GM23338 (cell line): ENCODE data around the gene STARD13. TPM values are rescaled to one million over a fixed set of nuclear protein-coding genes. Genes with fewer than 3 reads are reported as not detected.

Source experiments
- ATAC-seq: fragments of 200-7000 bp; cut with Tn5 transposase; 3 replicates; pipeline ENCODE4 v1.9.1; 2020
- DNase-seq: peaks from one replicate; pipeline ENCODE4 v3.0.0-alpha.2; 2015; ENCODE audit warnings: low spot score
- H2AFZ ChIP-seq: fragments of 200-600 bp; sonication (generic); 2 replicates; pipeline ENCODE4 v1.8.0; 2016; ENCODE audit warnings: antibody characterized with exemption, mild to moderate bottlenecking, moderate library complexity
- H3F3A ChIP-seq: fragments of 200-600 bp; sonication (generic); replicated peaks from 2 replicates; pipeline ENCODE4 v1.8.0; 2017; ENCODE audit warnings: antibody characterized with exemption, mixed run types, low read depth
- H3K27ac ChIP-seq: fragments of 200-600 bp; sonication (generic); 2 replicates; pipeline ENCODE4 v1.6.1; 2016; ENCODE audit warnings: low read depth
- H3K27me3 ChIP-seq: fragments of 200-600 bp; sonication (generic); 2 replicates; pipeline ENCODE4 v1.8.0; 2016; ENCODE audit warnings: mild to moderate bottlenecking, mixed run types, moderate library complexity; ENCODE audit not compliant: insufficient read depth
- H3K36me3 ChIP-seq: fragments of 200-600 bp; sonication (generic); 2 replicates; pipeline ENCODE4 v1.8.0; 2016; ENCODE audit warnings: mild to moderate bottlenecking; ENCODE audit not compliant: insufficient read depth
- H3K4me1 ChIP-seq: fragments of 200-600 bp; sonication (generic); 2 replicates; pipeline ENCODE4 v1.8.0; 2016; ENCODE audit warnings: mild to moderate bottlenecking, moderate library complexity; ENCODE audit not compliant: insufficient read depth
- H3K4me2 ChIP-seq: fragments of 200-600 bp; sonication (generic); 2 replicates; pipeline ENCODE4 v1.7.1; 2017; ENCODE audit warnings: mixed run types
- H3K4me3 ChIP-seq: fragments of 200-600 bp; sonication (generic); 2 replicates; pipeline ENCODE4 v1.6.1; 2016; ENCODE audit warnings: mixed run types
- H3K79me2 ChIP-seq: fragments of 200-600 bp; sonication (generic); replicated peaks from 2 replicates; pipeline ENCODE4 v1.8.0; 2017; ENCODE audit warnings: mild to moderate bottlenecking; ENCODE audit not compliant: insufficient read depth
- H3K9me2 ChIP-seq: fragments of 200-600 bp; sonication (generic); 2 replicates; pipeline ENCODE4 v1.8.0; 2017; ENCODE audit not compliant: insufficient read depth
- H4K20me1 ChIP-seq: fragments of 200-600 bp; sonication (generic); replicated peaks from 2 replicates; pipeline ENCODE4 v1.8.0; 2017; ENCODE audit warnings: mild to moderate bottlenecking; ENCODE audit not compliant: insufficient read depth
- H3K27ac Mint-ChIP-seq: 2 replicates; pipeline ENCODE4 v1.8.0; 2020; ENCODE audit warnings: inconsistent platforms, mild to moderate bottlenecking, moderate library complexity, mixed read lengths
- H3K27me3 Mint-ChIP-seq: 3 replicates; pipeline ENCODE4 v1.8.0; 2022; ENCODE audit warnings: low read depth, mild to moderate bottlenecking, moderate library complexity, mixed read lengths, inconsistent platforms; ENCODE audit not compliant: insufficient read depth, poor library complexity
- H3K36me3 Mint-ChIP-seq: 3 replicates; pipeline ENCODE4 v1.8.0; 2021; ENCODE audit warnings: low read depth, mild to moderate bottlenecking, inconsistent platforms, moderate library complexity, mixed read lengths
- H3K4me1 Mint-ChIP-seq: 3 replicates; pipeline ENCODE4 v1.8.0; 2020; ENCODE audit warnings: mild to moderate bottlenecking, inconsistent platforms, mixed read lengths
- H3K4me3 Mint-ChIP-seq: 3 replicates; pipeline ENCODE4 v1.8.0; 2021; ENCODE audit warnings: moderate library complexity, mild to moderate bottlenecking, inconsistent platforms, mixed read lengths
- H3K9me3 Mint-ChIP-seq: 3 replicates; pipeline ENCODE4 v1.8.0; 2020; ENCODE audit warnings: moderate library complexity, mild to moderate bottlenecking, inconsistent platforms, mixed read lengths
- CREB1 ChIP-seq: fragments of 250-450 bp; sonication (Bioruptor Pico); IDR thresholded peaks from 2 replicates; pipeline ENCODE4 v1.5.0; 2020; ENCODE audit warnings: low read depth, mild to moderate bottlenecking, moderate library complexity
- CTCF ChIP-seq, 2 experiments: fragments of 200-600 bp in 1 of 2; sonication (generic) in 1 of 2; conservative IDR thresholded peaks; 2 replicates each; pipeline versions ENCODE4 v1.5.1 to v1.6.1; 2016 to 2017; ENCODE audit warnings: antibody characterized with exemption in 2 of 2, low read depth in 2 of 2, mild to moderate bottlenecking in 2 of 2, moderate library complexity in 1 of 2
- ETS1 ChIP-seq: IDR thresholded peaks from 2 replicates; pipeline ENCODE4 v1.6.1; 2016; ENCODE audit warnings: antibody characterized with exemption
- EZH2 ChIP-seq: fragments of 200-600 bp; sonication (generic); IDR thresholded peaks from one replicate; pipeline ENCODE4 v1.8.0; 2017; ENCODE audit warnings: antibody characterized with exemption, mild to moderate bottlenecking, low read depth; ENCODE audit not compliant: unreplicated experiment
- EZH2phosphoT487 ChIP-seq: fragments of 200-600 bp; sonication (generic); IDR thresholded peaks from one replicate; pipeline ENCODE4 v1.8.1; 2018; ENCODE audit warnings: antibody characterized with exemption; ENCODE audit not compliant: unreplicated experiment
- JUNB ChIP-seq: IDR thresholded peaks from one replicate; pipeline ENCODE4 v1.6.1; 2016; ENCODE audit warnings: antibody characterized with exemption; ENCODE audit not compliant: unreplicated experiment
- NANOG ChIP-seq: IDR thresholded peaks from 2 replicates; pipeline ENCODE4 v1.6.1; 2016; ENCODE audit warnings: antibody characterized with exemption, borderline replicate concordance
- POLR2AphosphoS5 ChIP-seq: IDR thresholded peaks from 2 replicates; pipeline ENCODE4 v1.6.1; 2016; ENCODE audit warnings: antibody characterized with exemption, low read depth
- REST ChIP-seq: IDR thresholded peaks from one replicate; pipeline ENCODE4 v1.6.1; 2018; ENCODE audit warnings: antibody characterized with exemption; ENCODE audit not compliant: unreplicated experiment
- STAT1 ChIP-seq: IDR thresholded peaks from one replicate; pipeline ENCODE4 v1.6.1; 2016; ENCODE audit warnings: antibody characterized with exemption; ENCODE audit not compliant: unreplicated experiment
- ZNF114 ChIP-seq: fragments of 250-450 bp; sonication (Bioruptor Pico); IDR thresholded peaks from 2 replicates; pipeline ENCODE4 v1.5.0; 2020; ENCODE audit warnings: mild to moderate bottlenecking, moderate library complexity
- ZNF331 ChIP-seq: fragments of 250-450 bp; sonication (Bioruptor Pico); IDR thresholded peaks from 2 replicates; pipeline ENCODE4 v1.5.0; 2020; ENCODE audit warnings: low read depth, mild to moderate bottlenecking, moderate library complexity
- ZNF462 ChIP-seq: fragments of 250-450 bp; sonication (Bioruptor Pico); IDR thresholded peaks from 2 replicates; pipeline ENCODE4 v1.5.0; 2020; ENCODE audit warnings: mild to moderate bottlenecking, moderate library complexity
- polyA plus RNA-seq: library from polyadenylated mRNA; unstranded; fragments of >200 nt; fragmentation: Nextera tagmentation; extraction: Ambion mirVana; gene quantifications from 2 replicates; pipeline ENCODE4 v1.2.1, GENCODE V29; 2016
- total RNA-seq: library from RNA; depleted of rRNA; stranded (reverse); fragments of >200 nt; shearing (Covaris generic); gene quantifications from 2 replicates; pipeline ENCODE4 v1.2.3, GENCODE V29; 2014

Gene STARD13
- total and polyA plus RNA-seq, 2 experiments from 2014 or later = 3.2 to 5.2 TPM

- TF ChIP-seq JUNB = no peak
- TF ChIP-seq NANOG = no peak
- no peak for TF ChIP-seq EZH2
- no peak for TF ChIP-seq ETS1
- TF ChIP-seq STAT1 = no peak
- TF ChIP-seq ZNF462 = no peak
- no peak for TF ChIP-seq ZNF331
- TF ChIP-seq CTCF (conservative IDR thresholded peaks at IDR 0.05; ENCODE audit: low read depth in 2 of 2) = no peak
- no peak for TF ChIP-seq EZH2phosphoT487
- TF ChIP-seq REST = no peak
- TF ChIP-seq POLR2AphosphoS5 = no peak
- no peak for TF ChIP-seq CREB1 (CRISPR knock-in tag)
- TF ChIP-seq ZNF114 (CRISPR knock-in tag) = no peak
- H3K4me3 ChIP-seq = no peak overlapping the region
- DNase-seq (no peak), ATAC-seq (no peak)
- H3K9me3 Mint-ChIP-seq = peaks cover 15% of the 10 kb centered on the region
- no peaks in the 10 kb centered on the region for H3K79me2 ChIP-seq
- no peaks in the 10 kb centered on the region for H3K36me3 ChIP-seq
- H3K9me2 ChIP-seq = peaks cover 6% of the 10 kb centered on the region; the same call in 1 of the 2 replicates
- no peaks in the 10 kb centered on the region for H3K4me1 Mint-ChIP-seq
- no peaks in the 10 kb centered on the region for H3K4me1 ChIP-seq
- H3K27ac ChIP-seq = no peak overlapping the region
- no peaks in the 10 kb centered on the region for H3K27me3 ChIP-seq
- H3K27ac Mint-ChIP-seq = no peak overlapping the region
- no peaks in the 10 kb centered on the region for H3F3A ChIP-seq
- peaks cover 3% of the 10 kb centered on the region for H3K27me3 Mint-ChIP-seq
- no peak overlapping the region for H2AFZ ChIP-seq
- H3K36me3 Mint-ChIP-seq = peaks cover 19% of the 10 kb centered on the region
- H3K4me3 Mint-ChIP-seq = no peak overlapping the region
- no peaks in the 10 kb centered on the region for H4K20me1 ChIP-seq
- no peak overlapping the region for H3K4me2 ChIP-seq
Measured at GRCh38 chr13:33134213-33134612, 151.3 kb downstream of the STARD13 start.
